Left ventricle myocardium inferior (tissue), 1 donor: Measurements from ENCODE around the gene SUGCT. TPM values are rescaled to one million over a fixed set of nuclear protein-coding genes. Genes with fewer than 3 reads are reported as not detected.

Experiments
- DNase-seq: peaks from one replicate; pipeline ENCODE4 v3.0.0-alpha.2; 2020
- H3K27ac ChIP-seq: fragments of 200-600 bp; replicated peaks from 2 replicates; pipeline ENCODE4 v1.8.0; 2021
- H3K27me3 ChIP-seq: fragments of 200-600 bp; 2 replicates; pipeline ENCODE4 v1.8.0; 2021; ENCODE audit warnings: low read depth
- H3K36me3 ChIP-seq: fragments of 200-600 bp; 2 replicates; pipeline ENCODE4 v1.8.0; 2021
- H3K4me1 ChIP-seq: fragments of 200-600 bp; 2 replicates; pipeline ENCODE4 v1.8.0; 2021
- H3K4me3 ChIP-seq: fragments of 200-600 bp; 2 replicates; pipeline ENCODE4 v1.8.0; 2021; ENCODE audit warnings: mild to moderate bottlenecking, moderate library complexity
- H3K9me3 ChIP-seq: fragments of 200-600 bp; replicated peaks from 2 replicates; pipeline ENCODE4 v1.8.0; 2021
- intact Hi-C: fragments of 100-400 bp; cut with micrococcal nuclease; formaldehyde crosslinking; loops from one replicate; pipeline ENCODE4 v1.11.0; 2022
- total RNA-seq: library from RNA; stranded (reverse); fragmentation: NEBNext Ultra II Directional; extraction: Animal tissue kit (Norgen Biotek cat#: 25700); gene quantifications from one replicate; pipeline ENCODE4 v1.2.1, GENCODE V29; 2021
- TF ChIP-seq, protein P1 (sequence below): fragments of 200-600 bp; IDR thresholded peaks from 2 replicates; pipeline ENCODE4 v1.8.0; 2021; ENCODE audit warnings: antibody characterized with exemption, mild to moderate bottlenecking, borderline replicate concordance
- donor health status: DM: no; HTN: yes; CAD: no; lungs with severe emphysema.

The SUGCT gene
- total RNA-seq, 1 donor from 2014 or later, result 5.0 TPM

DNA sequence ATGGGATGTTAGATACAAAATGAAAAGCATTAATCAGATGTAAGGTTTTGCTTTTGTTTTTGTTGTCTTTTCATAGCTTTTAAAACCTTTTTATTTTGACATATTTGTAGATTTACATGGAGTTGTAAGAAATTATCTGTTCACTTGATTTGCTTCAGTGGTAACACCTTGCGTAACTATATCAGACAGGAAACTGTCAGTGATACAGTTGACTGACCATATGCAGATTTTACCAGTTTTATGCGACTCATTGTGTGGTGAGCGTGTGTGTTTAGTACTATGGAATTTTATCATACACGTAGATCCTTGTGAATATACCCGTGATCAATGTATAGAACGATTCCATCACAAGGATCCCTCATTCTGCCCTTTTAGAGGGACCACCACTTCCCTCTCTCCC, 701.4 kb downstream of the SUGCT start:
- intact Hi-C loops, result no loop called here
- Histone ChIP-seq H3K9me3 (peaks cover 18% of the 10 kb centered on the region), H3K4me1 (no peaks in the 10 kb centered on the region), H3K4me3 (no peak overlapping the region), H3K27me3 (no peaks in the 10 kb centered on the region), H3K36me3 (no peaks in the 10 kb centered on the region), H3K27ac (no peak overlapping the region)
- DNase-seq, result no peak
- TF ChIP-seq, protein P1, sequence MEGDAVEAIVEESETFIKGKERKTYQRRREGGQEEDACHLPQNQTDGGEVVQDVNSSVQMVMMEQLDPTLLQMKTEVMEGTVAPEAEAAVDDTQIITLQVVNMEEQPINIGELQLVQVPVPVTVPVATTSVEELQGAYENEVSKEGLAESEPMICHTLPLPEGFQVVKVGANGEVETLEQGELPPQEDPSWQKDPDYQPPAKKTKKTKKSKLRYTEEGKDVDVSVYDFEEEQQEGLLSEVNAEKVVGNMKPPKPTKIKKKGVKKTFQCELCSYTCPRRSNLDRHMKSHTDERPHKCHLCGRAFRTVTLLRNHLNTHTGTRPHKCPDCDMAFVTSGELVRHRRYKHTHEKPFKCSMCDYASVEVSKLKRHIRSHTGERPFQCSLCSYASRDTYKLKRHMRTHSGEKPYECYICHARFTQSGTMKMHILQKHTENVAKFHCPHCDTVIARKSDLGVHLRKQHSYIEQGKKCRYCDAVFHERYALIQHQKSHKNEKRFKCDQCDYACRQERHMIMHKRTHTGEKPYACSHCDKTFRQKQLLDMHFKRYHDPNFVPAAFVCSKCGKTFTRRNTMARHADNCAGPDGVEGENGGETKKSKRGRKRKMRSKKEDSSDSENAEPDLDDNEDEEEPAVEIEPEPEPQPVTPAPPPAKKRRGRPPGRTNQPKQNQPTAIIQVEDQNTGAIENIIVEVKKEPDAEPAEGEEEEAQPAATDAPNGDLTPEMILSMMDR, result no peak

DNA sequence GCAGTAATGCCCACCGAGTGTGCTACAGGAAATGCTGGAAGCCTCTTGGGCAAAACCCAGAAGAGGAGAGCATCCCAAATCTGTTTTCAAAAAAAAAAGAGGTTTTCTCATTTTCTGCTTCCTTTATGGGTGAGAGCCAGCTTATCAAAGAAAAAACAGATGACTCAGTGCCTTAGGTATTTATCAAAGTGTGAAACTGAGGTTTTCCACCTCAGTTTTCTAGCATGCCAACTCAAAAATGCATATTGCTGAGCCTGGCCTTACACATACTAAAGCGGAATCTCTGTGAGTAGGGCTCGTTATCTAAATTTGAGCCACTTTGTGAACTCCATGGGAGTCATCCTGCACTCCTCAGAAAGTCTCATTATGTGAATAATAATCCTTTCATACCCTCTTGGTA, 705.1 kb downstream of the SUGCT start:
- Histone ChIP-seq H3K9me3 (peaks cover 26% of the 10 kb centered on the region), H3K36me3 (no peaks in the 10 kb centered on the region), H3K4me1 (no peaks in the 10 kb centered on the region), H3K4me3 (no peak overlapping the region), H3K27ac (no peak overlapping the region), H3K27me3 (no peaks in the 10 kb centered on the region)
- intact Hi-C loops, result no loop called here
- TF ChIP-seq, protein P1, result no peak
- no peak for DNase-seq

DNA sequence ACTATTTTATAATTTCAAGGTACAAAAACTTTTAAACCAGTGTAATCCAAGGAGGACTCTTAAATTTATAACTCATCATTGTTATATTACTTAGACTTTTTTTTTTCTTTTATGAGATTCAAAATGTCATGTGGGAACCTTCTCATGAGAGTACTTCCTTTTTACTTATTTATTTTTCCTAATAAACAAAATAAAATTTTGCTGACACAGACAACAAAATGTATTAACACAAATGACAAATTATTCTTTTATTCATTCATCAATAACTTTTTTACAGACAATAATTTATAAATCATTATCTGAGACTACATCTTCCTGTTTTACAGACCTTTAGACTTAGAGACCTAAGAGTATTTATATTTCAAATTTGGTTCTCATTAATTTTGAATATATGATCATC, 706.2 kb downstream of the SUGCT start:
- TF ChIP-seq, protein P1, result no peak
- intact Hi-C loops, result no loop called here
- H3K4me1 ChIP-seq, result no peaks in the 10 kb centered on the region
- no peak for DNase-seq
- H3K4me3 ChIP-seq, result no peak overlapping the region
- H3K36me3 ChIP-seq, result no peaks in the 10 kb centered on the region
- H3K27ac ChIP-seq, result no peak overlapping the region
- peaks cover 26% of the 10 kb centered on the region for H3K9me3 ChIP-seq
- no peaks in the 10 kb centered on the region for H3K27me3 ChIP-seq

DNA sequence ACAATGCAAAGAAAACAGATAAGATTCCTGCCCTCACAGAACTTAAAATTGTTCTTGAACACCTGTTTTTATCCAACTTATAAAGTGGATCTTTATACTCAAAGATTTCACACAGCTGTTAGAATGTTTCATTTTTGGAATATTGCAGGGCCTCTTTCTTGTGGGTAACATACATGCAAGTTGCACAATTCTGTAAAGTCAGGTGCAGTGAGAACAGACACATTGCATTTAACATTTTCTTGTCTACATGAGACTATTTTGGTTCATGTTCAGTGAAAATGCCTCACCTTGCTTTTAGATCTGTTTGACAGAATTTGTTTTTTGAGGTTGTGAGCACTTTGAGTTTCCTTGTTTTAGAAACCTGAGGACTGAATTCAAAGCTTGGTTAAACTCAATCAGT, 707.8 kb downstream of the SUGCT start:
- no peak for DNase-seq
- H3K36me3 ChIP-seq, result no peaks in the 10 kb centered on the region
- no peaks in the 10 kb centered on the region for H3K4me1 ChIP-seq
- TF ChIP-seq, protein P1, result no peak
- intact Hi-C loops, result no loop called here
- no peaks in the 10 kb centered on the region for H3K27me3 ChIP-seq
- H3K27ac ChIP-seq, result no peak overlapping the region
- peaks cover 26% of the 10 kb centered on the region for H3K9me3 ChIP-seq
- H3K4me3 ChIP-seq, result no peak overlapping the region

DNA sequence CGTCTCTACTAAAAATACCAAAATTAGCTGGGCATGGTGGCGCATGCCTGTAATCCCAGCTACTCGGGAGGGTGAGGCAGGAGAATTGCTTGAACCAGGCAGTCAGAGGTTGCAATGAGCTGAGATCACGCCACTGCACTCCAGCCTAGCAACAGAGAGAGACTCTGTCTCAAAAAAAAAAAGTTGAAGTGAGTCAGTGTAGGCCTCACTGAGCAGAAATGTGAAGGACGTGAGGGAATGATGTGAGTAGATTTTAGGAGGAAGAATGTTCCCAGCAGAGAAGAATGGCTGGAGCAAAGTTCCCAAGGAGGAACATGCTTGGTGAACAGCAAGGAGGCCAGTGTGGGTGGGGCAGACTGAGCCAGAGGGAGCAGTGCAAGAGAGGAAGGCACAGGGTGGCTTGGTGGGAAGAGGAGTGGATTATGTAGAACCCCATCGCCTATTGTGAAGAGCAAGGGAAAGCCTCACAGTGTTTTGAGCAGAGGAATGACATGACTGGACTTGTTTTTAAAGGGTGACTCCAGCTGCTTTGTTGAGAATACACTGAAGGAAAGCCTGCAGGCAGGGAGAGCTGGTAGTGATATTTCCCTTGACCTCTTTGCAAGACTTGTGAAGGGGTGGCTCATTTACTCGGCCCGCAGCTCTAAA, 708.7 kb downstream of the SUGCT start:
- TF ChIP-seq, protein P1, result no peak
- Histone ChIP-seq H3K27ac (no peak overlapping the region), H3K4me1 (no peaks in the 10 kb centered on the region), H3K9me3 (peaks cover 26% of the 10 kb centered on the region), H3K36me3 (no peaks in the 10 kb centered on the region), H3K4me3 (no peak overlapping the region), H3K27me3 (no peaks in the 10 kb centered on the region)
- intact Hi-C loops, result no loop called here
- DNase-seq, result no peak
